ENCODE measurements around the gene IGF1R.

IGF1R gene

GRCh38 chr15:98694161-98694560, 45.8 kb downstream of the IGF1R start:
- POLR2A ChIA-PET: no interaction called here
- no peak for DNase-seq (ENCODE audit: extremely low spot score)
- TF ChIP-seq CTCF (IDR thresholded peaks at IDR 0.05; ENCODE audit: control extremely low read depth, extremely low read depth, low read depth, missing control alignments): no peak
- CTCF ChIA-PET: no interaction called here

GRCh38 chr15:98698792-98699191, 50.5 kb downstream of the IGF1R start:
- TF ChIP-seq CTCF (IDR thresholded peaks at IDR 0.05; ENCODE audit: control extremely low read depth, extremely low read depth, low read depth, missing control alignments): no peak
- DNase-seq (ENCODE audit: extremely low spot score): no peak
- ChIA-PET CTCF (interaction anchor here (1.3 kb wide), 1 partner anchor 39 kb away, joined by 3 read pairs; no protein-coding TSS in a partner anchor), POLR2A (no interaction called here)

GRCh38 chr15:98699591-98700424, 51.5 kb downstream of the IGF1R start:
- ChIA-PET POLR2A (no interaction called here), CTCF (no interaction called here)
- DNase-seq (ENCODE audit: extremely low spot score): no peak
- TF ChIP-seq CTCF (IDR thresholded peaks at IDR 0.05; ENCODE audit: control extremely low read depth, extremely low read depth, low read depth, missing control alignments): no peak

GRCh38 chr15:98700519-98700918, 52.2 kb downstream of the IGF1R start:
- DNase-seq (ENCODE audit: extremely low spot score): no peak
- TF ChIP-seq CTCF (IDR thresholded peaks at IDR 0.05; ENCODE audit: control extremely low read depth, extremely low read depth, low read depth, missing control alignments): no peak
- ChIA-PET CTCF (no interaction called here), POLR2A (no interaction called here)

- POLR2A ChIA-PET: no interaction called here
- DNase-seq (ENCODE audit: extremely low spot score): no peak
- no peak for TF ChIP-seq CTCF (IDR thresholded peaks at IDR 0.05; ENCODE audit: control extremely low read depth, extremely low read depth, low read depth, missing control alignments)
- CTCF ChIA-PET: no interaction called here
Measured at GRCh38 chr15:98703126-98703685, 54.9 kb downstream of the IGF1R start.

GRCh38 chr15:98705070-98705469, 56.7 kb downstream of the IGF1R start:
- TF ChIP-seq CTCF (IDR thresholded peaks at IDR 0.05; ENCODE audit: control extremely low read depth, extremely low read depth, low read depth, missing control alignments): no peak
- no peak for DNase-seq (ENCODE audit: extremely low spot score)
- CTCF ChIA-PET: interaction anchor here (1.0 to 1.3 kb wide), 2 partner anchors 10 to 26 kb away, joined by 3 to 4 read pairs; no protein-coding TSS in a partner anchor
- POLR2A ChIA-PET: no interaction called here

Data from GM10248 (cell line).